Measurements from ENCODE around the gene FGD3.
A peak's percentile ranks its signal among the peaks of the same experiment; 100 is the strongest.
"Not testable (repeated sequence)": the region's sequence is repeated elsewhere in the genome, so short reads cannot be mapped to it uniquely, and the experiment has no call there.

Gene FGD3, protein sequence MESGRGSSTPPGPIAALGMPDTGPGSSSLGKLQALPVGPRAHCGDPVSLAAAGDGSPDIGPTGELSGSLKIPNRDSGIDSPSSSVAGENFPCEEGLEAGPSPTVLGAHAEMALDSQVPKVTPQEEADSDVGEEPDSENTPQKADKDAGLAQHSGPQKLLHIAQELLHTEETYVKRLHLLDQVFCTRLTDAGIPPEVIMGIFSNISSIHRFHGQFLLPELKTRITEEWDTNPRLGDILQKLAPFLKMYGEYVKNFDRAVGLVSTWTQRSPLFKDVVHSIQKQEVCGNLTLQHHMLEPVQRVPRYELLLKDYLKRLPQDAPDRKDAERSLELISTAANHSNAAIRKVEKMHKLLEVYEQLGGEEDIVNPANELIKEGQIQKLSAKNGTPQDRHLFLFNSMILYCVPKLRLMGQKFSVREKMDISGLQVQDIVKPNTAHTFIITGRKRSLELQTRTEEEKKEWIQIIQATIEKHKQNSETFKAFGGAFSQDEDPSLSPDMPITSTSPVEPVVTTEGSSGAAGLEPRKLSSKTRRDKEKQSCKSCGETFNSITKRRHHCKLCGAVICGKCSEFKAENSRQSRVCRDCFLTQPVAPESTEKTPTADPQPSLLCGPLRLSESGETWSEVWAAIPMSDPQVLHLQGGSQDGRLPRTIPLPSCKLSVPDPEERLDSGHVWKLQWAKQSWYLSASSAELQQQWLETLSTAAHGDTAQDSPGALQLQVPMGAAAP

DNA sequence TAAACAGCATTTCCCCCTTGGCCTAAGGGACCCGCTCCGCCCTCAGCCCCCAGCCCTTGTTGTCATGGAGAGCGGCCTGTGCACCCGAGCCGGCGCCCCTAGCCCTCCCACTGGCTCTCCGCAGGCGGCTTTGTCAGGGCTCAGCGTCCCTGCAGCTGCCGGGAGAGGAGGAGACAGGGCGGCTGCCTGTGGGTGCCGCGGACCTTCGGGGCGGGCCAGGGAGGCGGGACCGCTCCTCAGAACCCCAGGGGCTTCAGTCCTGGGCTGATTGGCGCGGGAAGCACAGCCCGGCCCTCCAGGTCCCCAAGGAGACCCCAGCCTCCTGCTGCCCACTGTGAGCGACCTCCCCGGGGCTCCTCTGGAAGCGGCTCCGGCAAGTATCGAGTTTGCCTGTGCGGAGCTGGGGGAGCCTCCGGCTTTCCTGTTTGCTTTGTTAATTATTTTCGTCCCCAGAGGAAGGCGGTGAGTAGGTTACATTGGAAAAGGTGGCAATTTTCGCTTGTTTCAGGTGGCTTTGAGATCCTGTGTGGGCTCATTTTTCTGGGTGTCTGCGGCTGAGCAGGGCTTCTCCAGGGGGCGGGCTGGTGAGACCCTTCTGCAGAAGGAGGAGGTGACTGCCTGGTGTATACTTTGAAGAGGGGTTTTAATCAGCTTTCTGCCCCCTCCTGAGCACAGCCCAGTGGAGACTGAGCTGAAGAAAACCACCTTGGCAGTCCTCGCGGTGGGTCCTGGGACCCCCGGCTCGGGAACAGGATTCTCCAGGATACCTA lies at the start of gene FGD3:
Gene FGD3 (plus strand): TSS at position 256 of the 770 bp plus-strand sequence. CDS start 28,734 bp downstream, outside the sequence.
- peaks cover 24% of the 10 kb centered on the region for H3K4me1 Mint-ChIP-seq
- H3K9me3 Mint-ChIP-seq: no peaks in the 10 kb centered on the region
- no peaks in the 10 kb centered on the region for H3K36me3 Mint-ChIP-seq (ENCODE audit: low read depth)
- ATAC-seq: peak; percentile 83
- H3K27ac Mint-ChIP-seq: peak within 1 kb of the TSS; percentile 46
- H3K4me3 Mint-ChIP-seq: peak within 1 kb of the TSS; percentile 81
- H3K27me3 Mint-ChIP-seq: peaks cover 5% of the 10 kb centered on the region
- DNase-seq: no peak

DNA sequence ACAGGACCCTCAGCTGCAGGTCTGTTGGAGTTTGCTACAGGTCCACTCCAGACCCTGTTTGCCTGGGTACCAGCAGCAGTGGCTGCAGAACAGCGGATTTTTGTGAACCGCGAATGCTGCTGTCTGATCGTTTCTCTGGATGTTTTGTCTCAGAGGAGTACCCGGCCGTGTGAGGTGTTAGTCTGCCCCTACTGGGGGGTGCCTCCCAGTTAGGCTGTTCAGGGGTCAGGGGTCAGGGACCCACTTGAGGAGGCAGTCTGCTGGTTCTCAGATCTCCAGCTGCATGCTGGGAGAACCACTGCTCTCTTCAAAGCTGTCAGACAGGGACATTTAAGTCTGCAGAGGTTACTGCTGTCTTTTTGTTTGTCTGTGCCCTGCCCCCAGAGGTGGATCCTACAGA lies 42.2 kb upstream of the FGD3 start:
- not testable (repeated sequence) for H3K27me3 Mint-ChIP-seq; H3K4me1 Mint-ChIP-seq; H3K36me3 Mint-ChIP-seq (ENCODE audit: low read depth); DNase-seq; ATAC-seq; H3K27ac Mint-ChIP-seq; H3K9me3 Mint-ChIP-seq; H3K4me3 Mint-ChIP-seq

DNA sequence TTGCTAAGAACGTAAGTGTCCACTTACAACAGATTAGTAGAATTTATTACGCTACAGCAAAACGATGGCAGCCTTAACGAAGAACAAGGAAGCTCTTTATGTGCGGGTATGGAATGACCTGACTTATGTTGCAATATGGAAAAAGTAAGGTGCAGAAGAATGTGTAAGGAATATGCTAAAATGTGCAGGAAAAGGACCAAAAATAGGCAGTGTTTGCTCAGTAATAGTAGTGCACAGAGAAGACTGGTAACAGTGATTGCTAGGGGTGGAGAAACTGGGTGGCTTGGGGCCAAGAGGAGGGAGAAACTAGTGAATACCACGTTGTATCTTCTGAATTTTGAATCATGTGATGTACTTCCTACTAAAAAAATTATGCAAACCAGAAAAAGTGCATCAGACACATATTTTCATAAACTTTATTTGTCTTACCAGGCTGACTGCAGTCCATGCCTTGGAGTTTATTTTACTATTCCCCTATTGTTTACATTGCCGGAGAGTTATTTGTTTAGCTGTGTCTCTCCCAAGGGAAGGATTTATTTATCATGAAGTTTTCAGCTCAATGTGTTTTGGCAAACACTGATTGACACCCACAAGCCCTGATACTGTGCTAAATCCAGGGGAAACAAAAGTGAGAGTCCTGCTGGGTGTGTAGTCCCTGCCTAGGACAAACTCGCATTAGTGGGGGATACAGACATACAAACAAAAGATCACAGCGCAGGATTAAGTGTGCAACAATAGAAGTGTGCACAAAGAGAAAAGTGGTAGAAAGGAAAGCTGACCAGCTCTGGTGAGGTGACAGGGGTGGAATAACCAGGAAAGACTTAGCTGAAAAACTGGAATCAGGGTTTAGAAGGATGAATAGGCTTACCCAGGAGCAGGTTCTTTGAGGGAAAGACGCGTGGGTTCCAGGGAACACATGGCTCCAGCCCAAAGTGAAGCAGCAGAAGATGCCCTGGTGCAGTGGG lies 35.5 kb upstream of the FGD3 start:
- Mint-ChIP-seq H3K27me3 (peaks cover 2% of the 10 kb centered on the region), H3K27ac (no peak overlapping the region), H3K4me3 (no peak overlapping the region), H3K9me3 (no peaks in the 10 kb centered on the region), H3K36me3 (ENCODE audit: low read depth) (no peaks in the 10 kb centered on the region), H3K4me1 (no peaks in the 10 kb centered on the region)
- DNase-seq: no peak
- ATAC-seq: no peak

DNA sequence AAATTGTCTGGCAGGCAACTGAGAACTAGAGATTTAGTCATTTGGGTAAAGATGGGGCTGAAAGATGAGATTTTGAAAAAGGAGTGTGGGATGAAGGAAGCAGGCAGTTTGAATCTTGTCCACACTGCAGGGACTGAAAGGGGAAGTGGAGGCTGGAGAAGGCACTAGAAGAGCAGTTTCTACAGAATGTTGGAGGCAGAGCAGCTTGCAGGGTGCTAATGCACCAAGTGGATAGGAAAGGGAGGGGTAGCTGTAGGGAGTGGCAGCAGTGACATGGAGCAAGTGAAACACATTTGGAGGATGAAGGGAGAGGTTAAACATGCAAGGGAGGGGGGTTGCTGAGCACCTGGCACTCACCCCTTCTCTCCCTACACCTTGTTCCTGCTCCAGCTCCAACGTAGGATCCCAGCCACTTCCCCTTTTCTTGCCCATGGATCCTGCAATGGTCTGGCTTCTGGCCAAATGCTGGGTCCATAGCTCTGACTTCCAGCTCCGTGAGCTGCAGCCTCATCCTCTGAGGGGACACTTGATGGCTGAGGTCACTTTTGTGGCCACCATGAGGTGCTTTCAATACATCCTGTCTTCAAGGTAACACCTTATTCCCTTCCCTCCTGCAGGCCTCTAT lies 30.0 kb upstream of the FGD3 start:
- Mint-ChIP-seq H3K4me3 (no peak overlapping the region), H3K36me3 (ENCODE audit: low read depth) (no peaks in the 10 kb centered on the region), H3K9me3 (no peaks in the 10 kb centered on the region), H3K27me3 (no peaks in the 10 kb centered on the region), H3K27ac (no peak overlapping the region), H3K4me1 (no peaks in the 10 kb centered on the region)
- no peak for ATAC-seq
- no peak for DNase-seq

DNA sequence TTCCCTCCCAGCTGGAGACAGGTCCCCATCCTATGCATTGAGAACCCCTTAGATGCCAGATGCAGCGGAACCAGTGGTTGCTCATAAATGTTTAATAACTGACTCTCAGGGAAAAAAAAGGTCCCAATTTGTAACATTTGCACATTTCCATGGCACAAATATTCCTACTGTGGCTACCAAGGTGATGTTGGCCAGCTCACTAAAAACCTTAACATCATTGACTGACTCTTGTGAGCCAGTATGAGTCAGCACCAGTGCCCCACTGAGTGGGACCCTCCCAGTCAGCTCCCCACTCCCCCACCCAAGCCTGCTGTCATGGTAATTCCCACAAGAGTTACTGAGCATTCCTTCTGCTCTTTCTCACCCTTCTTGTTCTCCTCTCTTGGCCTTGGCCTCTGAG lies 26.9 kb upstream of the FGD3 start:
- DNase-seq (no peak), ATAC-seq (no peak)
- Mint-ChIP-seq H3K36me3 (ENCODE audit: low read depth) (no peaks in the 10 kb centered on the region), H3K4me1 (no peaks in the 10 kb centered on the region), H3K27ac (no peak overlapping the region), H3K4me3 (no peak overlapping the region), H3K9me3 (no peaks in the 10 kb centered on the region), H3K27me3 (no peaks in the 10 kb centered on the region)

DNA sequence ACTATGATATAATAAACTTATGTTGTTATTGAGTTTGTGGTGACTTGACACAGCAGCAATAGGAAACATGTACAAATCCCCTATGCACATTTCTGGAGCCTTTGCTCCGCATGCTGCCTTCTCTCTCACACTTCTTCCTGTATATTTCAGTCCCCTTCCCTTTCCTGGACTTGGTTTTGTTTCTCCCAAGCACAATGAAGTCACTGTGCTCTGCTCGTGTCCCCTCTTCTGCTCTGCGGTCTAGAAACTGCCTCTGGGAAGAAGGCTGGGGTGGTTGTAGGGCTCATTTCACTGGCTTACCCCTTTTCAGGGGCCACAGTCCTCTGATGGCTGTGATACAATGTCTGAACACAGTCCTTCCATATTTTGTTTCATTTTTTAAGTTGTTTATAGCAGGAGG lies 15.7 kb upstream of the FGD3 start:
- H3K4me1 Mint-ChIP-seq: no peaks in the 10 kb centered on the region
- H3K27me3 Mint-ChIP-seq: peaks cover 2% of the 10 kb centered on the region
- no peak for DNase-seq
- no peaks in the 10 kb centered on the region for H3K9me3 Mint-ChIP-seq
- H3K36me3 Mint-ChIP-seq (ENCODE audit: low read depth): no peaks in the 10 kb centered on the region
- no peak overlapping the region for H3K27ac Mint-ChIP-seq
- ATAC-seq: no peak
- H3K4me3 Mint-ChIP-seq: no peak overlapping the region

DNA sequence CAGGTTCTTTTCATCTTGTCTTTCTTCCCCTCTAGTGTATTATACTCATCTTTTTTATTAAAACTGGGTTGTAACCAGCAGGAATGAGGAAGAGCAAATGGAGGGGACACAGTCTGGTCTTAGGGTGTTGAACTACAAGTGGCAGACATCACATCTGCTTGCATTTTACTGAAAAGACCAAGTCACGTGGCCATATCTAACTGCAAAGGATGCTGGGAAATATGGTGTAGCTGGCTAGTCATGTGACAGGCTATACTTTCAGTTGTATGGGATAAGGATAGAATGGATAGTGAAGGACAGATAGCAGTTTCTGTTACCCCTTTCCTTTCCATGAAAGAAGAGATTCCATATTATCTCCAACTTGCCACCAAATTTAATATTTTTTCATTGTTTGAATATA lies 13.0 kb upstream of the FGD3 start:
- Mint-ChIP-seq H3K4me3 (no peak overlapping the region), H3K36me3 (ENCODE audit: low read depth) (no peaks in the 10 kb centered on the region), H3K9me3 (no peaks in the 10 kb centered on the region), H3K27ac (no peak overlapping the region), H3K27me3 (peaks cover 2% of the 10 kb centered on the region), H3K4me1 (no peaks in the 10 kb centered on the region)
- DNase-seq (no peak), ATAC-seq (no peak)

DNA sequence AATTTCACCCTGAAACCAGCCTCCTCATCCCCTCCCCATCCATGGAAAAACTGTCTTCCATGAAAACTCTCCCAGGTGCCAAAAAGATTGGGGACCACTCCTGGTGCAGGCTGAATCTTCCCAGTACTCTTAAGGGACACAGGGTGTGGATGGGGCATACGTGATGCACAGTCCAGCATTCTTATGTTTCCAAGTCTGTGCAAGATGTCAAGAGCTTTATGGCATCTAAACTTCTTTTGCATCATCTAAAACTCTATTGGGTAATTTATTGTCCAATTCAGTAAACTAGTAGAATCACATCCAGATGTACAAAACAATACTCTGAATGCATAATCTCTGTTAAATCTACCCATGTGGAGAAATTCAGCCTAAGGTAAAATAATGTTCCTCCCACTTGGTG lies 9.3 kb upstream of the FGD3 start:
- Mint-ChIP-seq H3K27ac (no peak overlapping the region), H3K36me3 (ENCODE audit: low read depth) (no peaks in the 10 kb centered on the region), H3K9me3 (no peaks in the 10 kb centered on the region), H3K4me3 (no peak overlapping the region), H3K4me1 (no peaks in the 10 kb centered on the region), H3K27me3 (peaks cover 2% of the 10 kb centered on the region)
- DNase-seq (no peak), ATAC-seq (no peak)

DNA sequence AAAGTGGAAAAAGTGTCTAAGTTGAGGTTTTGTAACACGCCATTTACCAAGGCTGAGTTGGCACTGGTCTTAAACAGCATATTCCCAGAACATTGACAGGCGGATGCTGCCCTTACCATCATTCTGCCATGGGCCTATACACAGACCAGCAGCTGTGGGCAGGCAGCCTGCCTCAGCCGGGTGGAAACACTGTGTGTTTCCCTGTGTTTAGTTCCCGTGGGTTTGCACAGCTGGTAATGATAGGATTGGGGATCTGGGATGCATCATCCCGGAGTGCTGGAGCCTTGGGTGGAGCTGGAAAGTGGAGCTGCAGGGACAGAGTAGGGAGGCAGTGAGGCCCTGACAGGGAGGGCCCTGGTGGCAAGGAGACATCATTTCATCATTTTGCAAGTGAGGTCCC lies 5.5 kb upstream of the FGD3 start:
- ATAC-seq: no peak
- no peak for DNase-seq
- Mint-ChIP-seq H3K27me3 (no peaks in the 10 kb centered on the region), H3K27ac (no peak overlapping the region), H3K36me3 (ENCODE audit: low read depth) (no peaks in the 10 kb centered on the region), H3K4me1 (peaks cover 6% of the 10 kb centered on the region), H3K4me3 (no peak overlapping the region), H3K9me3 (no peaks in the 10 kb centered on the region)

DNA sequence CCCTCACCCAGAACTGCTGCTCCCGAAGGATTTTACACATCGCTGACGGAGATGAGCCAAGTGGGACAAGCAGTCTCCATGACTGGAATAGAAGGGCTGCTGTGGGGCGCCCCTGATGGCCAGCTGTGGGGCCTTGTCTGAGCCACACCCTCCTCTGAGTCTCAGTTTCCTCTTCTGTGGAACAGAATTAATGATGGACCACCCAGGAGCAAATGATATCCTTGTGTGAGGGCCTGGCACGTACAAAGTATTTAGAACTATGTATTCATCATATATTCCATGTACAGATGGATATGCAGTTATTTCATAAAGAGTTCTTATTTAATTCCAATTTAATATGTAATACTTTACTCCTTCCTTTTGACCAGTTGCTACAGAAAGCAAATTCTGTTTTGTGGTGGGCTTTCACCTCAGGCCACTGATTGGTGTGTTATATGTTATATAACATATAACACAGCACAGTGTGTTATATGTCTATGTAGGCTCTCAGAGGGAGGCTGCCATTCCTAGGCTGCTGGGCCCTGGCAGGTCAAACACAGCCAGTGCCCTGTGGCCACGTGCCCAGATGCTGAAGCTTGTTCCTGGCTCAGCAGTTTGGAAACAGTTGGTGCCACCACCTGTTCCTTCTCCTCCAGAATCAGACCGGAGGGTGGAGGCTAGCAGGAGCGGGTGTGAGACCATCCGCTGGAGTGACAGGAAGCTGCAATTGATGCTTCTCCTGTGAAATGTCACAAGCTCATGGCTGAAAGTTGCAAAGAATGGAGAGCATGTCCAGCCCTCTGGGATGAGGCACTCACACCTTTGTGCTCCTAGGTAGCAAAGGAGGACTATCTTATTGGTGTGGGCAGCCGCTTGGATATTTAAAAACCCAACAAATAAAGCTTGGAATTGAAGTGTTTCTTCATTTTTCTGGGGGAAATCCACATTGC lies 4.4 kb upstream of the FGD3 start:
- H3K27ac Mint-ChIP-seq: no peak overlapping the region
- H3K4me1 Mint-ChIP-seq: peaks cover 12% of the 10 kb centered on the region
- H3K9me3 Mint-ChIP-seq: no peaks in the 10 kb centered on the region
- no peak for ATAC-seq
- no peaks in the 10 kb centered on the region for H3K36me3 Mint-ChIP-seq (ENCODE audit: low read depth)
- no peak overlapping the region for H3K4me3 Mint-ChIP-seq
- H3K27me3 Mint-ChIP-seq: peaks cover under 1% of the 10 kb centered on the region
- no peak for DNase-seq

DNA sequence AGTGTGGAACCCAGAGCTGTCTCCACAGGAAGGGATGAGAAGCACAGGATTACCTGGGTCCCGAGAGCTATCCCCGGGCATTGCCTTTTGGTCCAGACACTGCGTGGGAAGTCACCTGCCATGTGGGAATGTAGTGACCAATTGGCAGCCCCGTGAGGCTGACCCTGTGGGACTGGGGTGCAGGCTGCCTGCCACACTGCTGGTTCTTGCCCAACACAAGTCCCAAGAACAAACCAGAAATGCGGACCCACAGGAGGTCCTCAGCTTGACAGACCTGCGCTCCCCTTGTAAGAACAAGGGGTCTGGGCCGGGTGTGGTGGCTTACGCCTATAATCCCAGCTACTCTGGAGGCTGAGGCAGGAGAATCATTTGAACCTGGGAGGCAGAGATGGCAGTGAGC lies 2.4 kb upstream of the FGD3 start:
- Mint-ChIP-seq H3K9me3 (no peaks in the 10 kb centered on the region), H3K4me1 (peaks cover 23% of the 10 kb centered on the region), H3K36me3 (ENCODE audit: low read depth) (no peaks in the 10 kb centered on the region), H3K27ac (no peak overlapping the region), H3K27me3 (peaks cover 5% of the 10 kb centered on the region), H3K4me3 (no peak overlapping the region)
- DNase-seq (no peak), ATAC-seq (no peak)

DNA sequence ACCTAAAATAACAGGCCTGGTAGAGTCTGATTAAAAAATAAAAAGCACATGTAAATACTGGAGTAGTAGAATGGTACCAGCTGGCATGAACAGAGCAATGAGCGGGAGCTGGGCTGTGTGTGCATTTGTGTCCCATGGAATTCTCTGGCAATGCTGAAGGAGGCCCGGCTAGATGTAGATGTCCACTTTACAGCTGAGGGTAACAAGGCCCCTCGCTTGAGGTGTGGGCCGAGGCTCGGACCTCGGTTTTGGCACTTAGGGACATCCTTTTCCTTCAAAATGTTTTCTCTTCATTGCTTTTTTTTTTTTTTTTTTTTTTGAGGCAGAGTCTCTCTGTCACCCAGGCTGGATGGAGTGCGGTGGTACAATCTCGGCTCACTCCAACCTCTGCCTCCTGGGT lies 1.5 kb upstream of the FGD3 start:
- H3K27ac Mint-ChIP-seq: no peak overlapping the region
- H3K4me3 Mint-ChIP-seq: no peak overlapping the region
- H3K9me3 Mint-ChIP-seq: no peaks in the 10 kb centered on the region
- no peak for DNase-seq
- no peak for ATAC-seq
- no peaks in the 10 kb centered on the region for H3K36me3 Mint-ChIP-seq (ENCODE audit: low read depth)
- peaks cover 5% of the 10 kb centered on the region for H3K27me3 Mint-ChIP-seq
- peaks cover 24% of the 10 kb centered on the region for H3K4me1 Mint-ChIP-seq

DNA sequence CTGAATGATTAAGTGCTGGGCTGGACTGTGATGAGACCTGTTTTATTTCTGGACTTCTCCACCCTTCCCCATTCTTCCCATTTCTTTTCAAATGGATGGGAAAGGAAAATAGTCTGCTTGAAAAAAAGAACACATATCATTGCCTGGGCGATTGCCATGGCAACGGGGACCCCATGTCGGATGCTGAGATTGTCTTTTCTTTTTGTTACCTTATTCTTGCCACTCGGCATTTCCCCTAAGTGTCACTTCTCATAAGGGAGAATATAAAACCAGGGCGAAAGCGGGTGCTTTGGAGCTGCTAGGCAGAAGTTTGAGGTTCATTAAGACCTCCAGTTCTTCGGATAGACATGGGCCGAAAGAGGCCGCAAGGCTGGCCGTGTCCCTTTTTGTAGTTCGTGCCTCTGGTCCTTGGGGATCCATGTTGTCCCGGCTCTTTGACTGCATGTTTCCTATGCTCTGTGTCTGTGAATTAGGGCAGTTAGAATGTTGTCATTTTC lies 763 bp downstream of the FGD3 start:
- Mint-ChIP-seq H3K27ac (peak overlapping the region; percentile 46), H3K9me3 (no peaks in the 10 kb centered on the region), H3K27me3 (peaks cover 5% of the 10 kb centered on the region), H3K36me3 (ENCODE audit: low read depth) (no peaks in the 10 kb centered on the region), H3K4me3 (peak overlapping the region; percentile 81), H3K4me1 (peaks cover 30% of the 10 kb centered on the region)
- DNase-seq (no peak), ATAC-seq (no peak)

Measured in activated naive CD8-positive, alpha-beta T cell treated with anti-CD3 and anti-CD28 coated beads, Interleukin-2, amount 50 U/mL, for 24 hours (primary cell).